GM12872 (cell line): Measurements from ENCODE around the gene THAP2.

ENCODE experiments used
- TF ChIP-seq, protein P1 (sequence below): IDR thresholded peaks from 3 replicates; pipeline ENCODE4 v1.5.1; 2011; ENCODE audit warnings: low read depth, mild to moderate bottlenecking, low read length, moderate library complexity; ENCODE audit not compliant: insufficient read depth

Gene THAP2

GRCh38 chr12:71638499-71638898 lies 25.6 kb upstream of the THAP2 start:
- TF ChIP-seq, protein P1, sequence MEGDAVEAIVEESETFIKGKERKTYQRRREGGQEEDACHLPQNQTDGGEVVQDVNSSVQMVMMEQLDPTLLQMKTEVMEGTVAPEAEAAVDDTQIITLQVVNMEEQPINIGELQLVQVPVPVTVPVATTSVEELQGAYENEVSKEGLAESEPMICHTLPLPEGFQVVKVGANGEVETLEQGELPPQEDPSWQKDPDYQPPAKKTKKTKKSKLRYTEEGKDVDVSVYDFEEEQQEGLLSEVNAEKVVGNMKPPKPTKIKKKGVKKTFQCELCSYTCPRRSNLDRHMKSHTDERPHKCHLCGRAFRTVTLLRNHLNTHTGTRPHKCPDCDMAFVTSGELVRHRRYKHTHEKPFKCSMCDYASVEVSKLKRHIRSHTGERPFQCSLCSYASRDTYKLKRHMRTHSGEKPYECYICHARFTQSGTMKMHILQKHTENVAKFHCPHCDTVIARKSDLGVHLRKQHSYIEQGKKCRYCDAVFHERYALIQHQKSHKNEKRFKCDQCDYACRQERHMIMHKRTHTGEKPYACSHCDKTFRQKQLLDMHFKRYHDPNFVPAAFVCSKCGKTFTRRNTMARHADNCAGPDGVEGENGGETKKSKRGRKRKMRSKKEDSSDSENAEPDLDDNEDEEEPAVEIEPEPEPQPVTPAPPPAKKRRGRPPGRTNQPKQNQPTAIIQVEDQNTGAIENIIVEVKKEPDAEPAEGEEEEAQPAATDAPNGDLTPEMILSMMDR: no peak

DNA sequence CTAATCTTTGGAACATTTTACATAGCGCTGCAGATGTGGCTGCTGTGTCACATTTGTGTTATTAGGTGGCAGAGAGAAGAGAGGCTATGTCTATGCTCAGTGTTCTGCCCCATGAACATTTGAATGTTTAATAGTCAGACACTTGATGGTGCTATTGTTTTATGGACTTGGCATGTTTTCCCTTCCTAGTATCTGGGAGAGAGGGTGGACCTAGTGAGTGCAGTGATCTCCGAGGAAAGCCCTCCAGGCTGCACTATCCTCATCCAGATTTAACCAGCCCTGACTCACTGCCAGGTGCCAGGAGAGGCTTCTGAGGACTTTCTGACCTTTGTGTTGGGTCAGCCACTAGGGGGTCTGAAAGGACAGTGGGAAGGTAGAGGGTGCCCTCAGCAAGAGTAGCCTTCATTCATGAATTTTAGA lies 24.8 kb upstream of the THAP2 start:
- TF ChIP-seq, protein P1: peak; percentile 58

DNA sequence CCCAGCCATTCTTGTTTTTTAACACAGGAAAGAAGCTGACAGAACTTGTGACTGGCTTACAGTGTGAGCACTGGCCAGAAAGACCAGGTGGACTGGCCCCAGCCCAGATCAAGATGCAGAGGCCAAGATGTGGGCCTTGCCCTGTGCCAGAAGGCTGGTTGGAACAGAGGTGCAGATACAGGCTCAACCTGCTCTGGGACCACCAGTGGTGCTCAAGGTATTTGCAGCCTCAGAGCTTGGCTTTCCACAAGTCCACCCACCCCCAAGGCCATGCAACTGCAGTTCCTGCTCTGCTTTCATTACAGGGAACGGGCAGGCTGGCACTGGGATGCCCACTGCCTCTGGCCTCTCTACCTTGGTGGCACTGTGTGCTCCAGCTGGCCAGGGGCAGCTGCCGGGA lies 23.8 kb upstream of the THAP2 start:
- TF ChIP-seq, protein P1: no peak

DNA sequence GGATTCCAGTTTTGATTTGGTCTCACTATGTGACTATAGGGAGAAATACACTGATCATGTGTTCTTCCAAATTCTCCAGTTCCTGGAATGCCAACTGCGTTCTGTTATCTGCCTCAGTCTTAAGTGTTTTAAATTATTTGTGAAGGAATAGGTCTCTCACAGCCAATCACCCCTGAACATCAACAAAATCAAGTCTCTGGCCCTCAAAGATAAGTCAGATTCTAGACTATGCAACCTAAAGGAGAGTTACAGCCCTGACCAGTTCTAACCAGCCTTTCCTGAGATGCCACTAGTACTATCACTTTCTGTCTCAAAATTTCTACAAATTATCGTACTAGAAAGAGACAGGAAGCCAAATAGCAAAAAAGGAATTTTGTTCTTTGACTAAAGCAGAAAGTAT lies 22.7 kb upstream of the THAP2 start:
- TF ChIP-seq, protein P1: no peak

GRCh38 chr12:71642264-71642663 lies 21.8 kb upstream of the THAP2 start:
- TF ChIP-seq, protein P1: no peak

DNA sequence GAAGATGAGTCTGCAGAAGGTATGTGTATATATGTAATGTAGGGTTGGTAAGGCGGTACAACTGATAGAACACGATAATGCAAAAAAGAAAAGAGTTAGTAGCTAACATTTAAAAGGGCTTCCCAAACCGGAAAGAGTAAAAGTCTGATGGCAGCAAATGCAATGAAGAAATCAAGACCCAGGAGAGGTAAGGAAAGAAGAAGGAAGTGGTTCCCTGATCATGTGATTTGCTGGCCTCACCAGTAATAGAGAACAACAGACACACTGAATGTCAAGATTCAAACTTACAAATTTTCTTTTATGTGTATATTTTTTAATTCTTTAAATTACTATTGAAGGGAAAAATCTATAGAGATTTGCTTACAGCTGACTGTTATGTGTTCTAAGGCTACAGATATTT lies 18.8 kb upstream of the THAP2 start:
- TF ChIP-seq, protein P1: no peak

DNA sequence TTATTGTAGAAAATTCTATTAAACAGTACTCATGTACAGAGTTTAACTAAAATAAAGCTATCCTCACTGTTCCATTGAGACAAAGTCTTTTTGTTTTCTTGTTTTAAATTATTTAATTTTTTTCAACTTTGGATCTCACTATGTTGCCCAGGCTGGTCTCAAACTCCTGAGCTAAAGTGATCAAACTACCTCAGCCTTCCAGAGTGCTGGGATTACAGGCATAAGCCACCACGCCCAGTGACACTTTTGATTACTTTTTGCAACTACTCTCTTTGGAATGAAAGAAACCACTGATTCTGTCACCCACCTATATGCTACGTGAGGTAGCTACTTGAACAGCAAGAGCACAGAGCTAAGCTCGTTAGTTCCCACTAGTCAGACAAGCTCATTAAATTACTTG lies 17.6 kb upstream of the THAP2 start:
- TF ChIP-seq, protein P1: no peak

- TF ChIP-seq, protein P1: no peak
Observed at GRCh38 chr12:71648537-71648936, 15.6 kb upstream of the THAP2 start.
